ENCODE results near the gene EN1.

The EN1 gene

GRCh38 chr2:118816669-118817068 is 30.8 kb downstream of the EN1 start:
- no peak for DNase-seq

- no peak for DNase-seq
These were observed 31.7 kb downstream of the EN1 start for GRCh38 chr2:118815731-118816130.

- no peak for DNase-seq
These were observed 32.1 kb downstream of the EN1 start for GRCh38 chr2:118815314-118815713.

GRCh38 chr2:118814368-118814767 is 33.1 kb downstream of the EN1 start:
- DNase-seq = no peak

GRCh38 chr2:118813601-118814339 is 33.7 kb downstream of the EN1 start:
- no peak for DNase-seq

- no peak for DNase-seq
These were observed 34.3 kb downstream of the EN1 start for GRCh38 chr2:118813111-118813510.

- no peak for DNase-seq
These were observed 34.9 kb downstream of the EN1 start for GRCh38 chr2:118812552-118812951.

- no peak for DNase-seq
These were observed 35.8 kb downstream of the EN1 start for GRCh38 chr2:118811514-118812115.

- DNase-seq = no peak
These were observed 36.7 kb downstream of the EN1 start for GRCh38 chr2:118810766-118811165.

GRCh38 chr2:118808429-118808809 is 39.0 kb downstream of the EN1 start:
- no peak for DNase-seq

GRCh38 chr2:118807668-118808428 is 39.6 kb downstream of the EN1 start:
- DNase-seq = no peak

GRCh38 chr2:118806797-118807667 is 40.4 kb downstream of the EN1 start:
- no peak for DNase-seq

GRCh38 chr2:118805064-118805690 is 42.3 kb downstream of the EN1 start:
- no peak for DNase-seq

- no peak for DNase-seq
These were observed 44.4 kb downstream of the EN1 start for GRCh38 chr2:118803012-118803411.

GRCh38 chr2:118801151-118801550 is 46.3 kb downstream of the EN1 start:
- DNase-seq = no peak

GRCh38 chr2:118800736-118801135 is 46.7 kb downstream of the EN1 start:
- DNase-seq = no peak

GRCh38 chr2:118794546-118794945 is 52.9 kb downstream of the EN1 start:
- DNase-seq = no peak

All from CD4-positive, alpha-beta T cell treated with Interleukin-6 for 4 hours (primary cell).